Measurements from ENCODE around the gene PAX5.

GRCh38 chr9:36906492-36906891, 127.6 kb downstream of the PAX5 start:
- TF ChIP-seq CTCF (IDR thresholded peaks at IDR 0.05): no peak
- TF ChIP-seq POLR2A (IDR thresholded peaks at IDR 0.05): no peak

Data from esophagus squamous epithelium (tissue), 4 donors.